Lung (tissue), 12 donors: ENCODE data around the gene TMEM8B. TPM values are rescaled to one million over a fixed set of nuclear protein-coding genes. Genes with fewer than 3 reads are reported as not detected.

Experiments
- ATAC-seq: fragments of 200-7000 bp; cut with Tn5 transposase; one replicate; pipeline ENCODE4 v1.9.1; 2020; ENCODE audit warnings: moderate number of reproducible peaks; ENCODE audit not compliant: insufficient read depth, low FRiP score
- DNase-seq, 3 donors: peaks; one replicate each; pipeline ENCODE4 v3.0.0-alpha.2; 2013 to 2017
- H3K27ac ChIP-seq, 2 donors: one replicate each; pipeline ENCODE4 v1.5.1; 2013; ENCODE audit warnings: mild to moderate bottlenecking in 2 of 2, moderate library complexity in 2 of 2, control low read depth in 1 of 2, inconsistent platforms in 1 of 2, low read depth in 1 of 2, low read length in 1 of 2
- H3K27me3 ChIP-seq, 3 donors: one replicate each; pipeline ENCODE4 v1.5.1; 2013; ENCODE audit warnings: low read length in 2 of 3; ENCODE audit not compliant: control insufficient read depth in 3 of 3, insufficient read depth in 3 of 3
- H3K36me3 ChIP-seq, 4 donors: one replicate each; pipeline ENCODE4 v1.5.1; 2013; ENCODE audit warnings: low read length in 4 of 4, mild to moderate bottlenecking in 1 of 4, moderate library complexity in 1 of 4; ENCODE audit not compliant: control insufficient read depth in 4 of 4, insufficient read depth in 4 of 4
- H3K4me1 ChIP-seq, 5 donors: one replicate each; pipeline ENCODE4 v1.5.1; 2013; ENCODE audit warnings: low read length in 5 of 5, mild to moderate bottlenecking in 2 of 5, moderate library complexity in 1 of 5; ENCODE audit not compliant: control insufficient read depth in 5 of 5, insufficient read depth in 5 of 5
- H3K4me3 ChIP-seq: one replicate; pipeline ENCODE4 v1.5.1; 2013; ENCODE audit warnings: mild to moderate bottlenecking, control low read depth, moderate library complexity
- H3K9ac ChIP-seq, 2 donors: one replicate each; pipeline ENCODE4 v1.5.1; 2013; ENCODE audit warnings: low read length in 2 of 2, control low read depth in 1 of 2; ENCODE audit not compliant: insufficient read depth in 1 of 2
- H3K9me3 ChIP-seq, 4 donors: one replicate each; pipeline ENCODE4 v1.5.1; 2013; ENCODE audit warnings: low read length in 3 of 4, mild to moderate bottlenecking in 1 of 4, moderate library complexity in 1 of 4; ENCODE audit not compliant: control insufficient read depth in 4 of 4, insufficient read depth in 3 of 4
- WGBS, 2 donors: extraction: QIAGEN DNeasy Blood & Tissue Kit; methylation state at CpG; one replicate each; pipeline ENCODE4 v1.1.7; 2013; 5-methylcytosine and 5-hydroxymethylcytosine counted together
- polyA plus RNA-seq, 2 donors: library from polyadenylated mRNA; stranded (reverse); fragments of 200-250 nt; gene quantifications; one replicate each; pipeline ENCODE4 v1.2.1, GENCODE V29; 2013
- total RNA-seq, 2 donors: library from RNA; depleted of rRNA in 1 of 2; stranded (reverse); fragments of >200 nt in 1 of 2; gene quantifications; one replicate each; pipeline ENCODE4 v1.2.1, GENCODE V29; 2014 to 2021
- TF ChIP-seq, protein P1 (sequence below): IDR thresholded peaks from 2 replicates; pipeline ENCODE4 v1.5.1; 2012; ENCODE audit warnings: mild to moderate bottlenecking; ENCODE audit errors: control extremely low read depth, extremely low read depth
- donor health status: control.
- donor health status: control.
- donor health status: Bipolar disorder and iron deficiency.
- donor health status: healthy.
- donor health status: DM: yes; HTN: yes; CAD: no.

Gene TMEM8B
- total and polyA plus RNA-seq, 4 donors: 6.3 to 13.1 (median 9.1) TPM

DNA sequence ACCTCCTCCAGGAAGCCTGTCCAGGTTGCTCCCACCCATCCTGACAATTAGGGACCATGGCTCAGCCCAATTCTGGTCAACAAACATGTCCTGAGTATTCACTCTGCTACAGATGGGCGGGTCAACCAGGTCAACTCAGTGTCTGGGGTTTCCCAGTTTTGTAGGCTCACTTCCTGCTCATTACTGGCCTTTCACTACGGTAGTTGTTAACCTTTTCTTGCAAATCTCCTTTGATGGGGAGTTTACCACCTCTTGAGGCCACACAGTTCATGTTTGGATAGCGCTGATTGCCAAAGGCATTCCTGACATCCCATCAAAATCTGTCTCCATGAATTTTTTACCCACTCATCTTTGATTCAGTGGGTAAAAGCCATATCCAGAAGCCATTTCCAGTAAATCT lies 13.8 kb downstream of the TMEM8B start:
- no peak overlapping the region for H3K4me3 ChIP-seq
- no peaks in the 10 kb centered on the region for H3K9me3 ChIP-seq
- H3K9ac ChIP-seq: no peak overlapping the region
- H3K27me3 ChIP-seq: no peaks in the 10 kb centered on the region
- no peak for DNase-seq
- H3K4me1 ChIP-seq: peaks cover 6 to 21% (median 16%) of the 10 kb centered on the region in 5 donors
- no peak overlapping the region for H3K27ac ChIP-seq
- TF ChIP-seq, protein P1, sequence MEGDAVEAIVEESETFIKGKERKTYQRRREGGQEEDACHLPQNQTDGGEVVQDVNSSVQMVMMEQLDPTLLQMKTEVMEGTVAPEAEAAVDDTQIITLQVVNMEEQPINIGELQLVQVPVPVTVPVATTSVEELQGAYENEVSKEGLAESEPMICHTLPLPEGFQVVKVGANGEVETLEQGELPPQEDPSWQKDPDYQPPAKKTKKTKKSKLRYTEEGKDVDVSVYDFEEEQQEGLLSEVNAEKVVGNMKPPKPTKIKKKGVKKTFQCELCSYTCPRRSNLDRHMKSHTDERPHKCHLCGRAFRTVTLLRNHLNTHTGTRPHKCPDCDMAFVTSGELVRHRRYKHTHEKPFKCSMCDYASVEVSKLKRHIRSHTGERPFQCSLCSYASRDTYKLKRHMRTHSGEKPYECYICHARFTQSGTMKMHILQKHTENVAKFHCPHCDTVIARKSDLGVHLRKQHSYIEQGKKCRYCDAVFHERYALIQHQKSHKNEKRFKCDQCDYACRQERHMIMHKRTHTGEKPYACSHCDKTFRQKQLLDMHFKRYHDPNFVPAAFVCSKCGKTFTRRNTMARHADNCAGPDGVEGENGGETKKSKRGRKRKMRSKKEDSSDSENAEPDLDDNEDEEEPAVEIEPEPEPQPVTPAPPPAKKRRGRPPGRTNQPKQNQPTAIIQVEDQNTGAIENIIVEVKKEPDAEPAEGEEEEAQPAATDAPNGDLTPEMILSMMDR: no peak
- 66 to 73% methylated on average over 3 of the region's 3 CpGs for WGBS, 2 donors
- peaks cover 0 to 14% (median 7%) of the 10 kb centered on the region in 4 donors for H3K36me3 ChIP-seq
- ATAC-seq: no peak

DNA sequence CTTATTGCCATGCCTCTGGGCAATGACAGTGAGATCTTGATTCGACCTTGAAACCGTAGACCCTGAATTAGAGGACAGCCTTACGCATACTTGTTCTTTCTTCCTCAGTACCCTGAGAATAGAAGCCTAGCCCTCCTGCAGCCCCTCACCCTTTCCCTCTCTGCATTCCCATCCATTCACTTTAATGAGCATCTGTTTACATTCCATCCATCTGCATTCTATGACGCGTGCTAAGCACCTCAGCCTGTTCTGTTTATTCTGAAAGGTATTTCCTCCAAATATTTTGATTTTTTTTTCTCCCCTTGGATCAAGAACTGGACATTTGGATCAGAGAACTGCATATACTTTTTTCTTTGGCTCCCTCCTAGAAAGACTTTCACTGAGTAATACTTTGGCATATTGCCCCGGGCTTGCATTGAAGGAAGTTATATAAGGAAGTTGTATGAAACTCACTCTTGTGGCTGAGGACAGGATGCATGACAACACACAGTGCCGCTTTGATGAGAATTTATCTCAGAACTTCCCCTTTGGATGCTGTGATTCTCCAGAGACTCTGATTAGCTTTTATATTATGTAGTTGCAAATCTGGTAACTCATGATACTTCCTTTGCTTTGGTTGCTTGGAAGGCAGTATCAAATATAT lies 15.7 kb downstream of the TMEM8B start:
- Histone ChIP-seq H3K27ac (peak overlapping the region in 1 of 2 donors; percentile 88), H3K27me3 (no peaks in the 10 kb centered on the region)
- peak; percentile 56 to 94 (median 93) for DNase-seq

DNA sequence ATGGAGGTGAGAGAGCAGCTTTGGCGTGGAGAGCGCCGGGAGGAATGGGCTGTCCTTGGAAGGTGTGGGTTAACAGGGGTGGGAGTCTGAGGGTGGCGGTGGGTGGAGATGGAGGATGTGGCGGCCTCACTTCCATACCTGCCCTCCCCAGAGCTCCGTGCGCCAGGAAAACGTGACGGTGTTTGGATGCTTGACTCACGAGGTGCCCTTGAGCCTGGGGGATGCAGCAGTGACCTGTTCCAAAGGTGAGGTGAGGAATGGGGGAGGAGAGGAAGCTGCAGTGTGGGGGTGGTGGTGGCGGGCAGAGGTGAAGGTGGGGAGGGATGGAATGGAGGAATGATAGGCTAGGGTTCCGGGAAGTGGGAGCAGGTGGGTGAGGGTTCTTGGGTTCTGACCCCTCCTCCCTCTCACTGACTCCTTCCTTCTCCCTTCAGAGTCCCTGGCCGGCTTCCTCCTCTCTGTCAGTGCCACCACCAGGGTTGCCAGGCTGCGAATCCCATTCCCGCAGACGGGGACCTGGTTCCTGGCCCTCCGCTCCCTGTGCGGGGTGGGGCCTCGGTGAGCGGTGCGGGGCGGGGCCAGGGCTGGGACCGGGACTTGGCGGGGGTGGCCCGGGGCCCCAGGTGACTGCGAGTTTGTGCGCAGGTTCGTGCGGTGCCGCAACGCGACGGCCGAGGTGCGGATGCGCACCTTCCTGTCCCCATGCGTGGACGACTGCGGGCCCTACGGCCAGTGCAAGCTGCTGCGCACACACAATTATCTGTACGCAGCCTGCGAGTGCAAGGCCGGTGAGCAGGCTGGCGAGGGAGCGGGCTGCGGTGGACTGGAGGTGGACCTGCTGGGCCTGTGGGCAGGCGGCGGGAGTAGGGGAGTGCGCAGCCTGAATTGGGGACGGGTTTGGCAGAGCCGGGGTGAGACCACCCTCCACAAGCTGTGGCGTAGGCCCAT lies 17.1 kb downstream of the TMEM8B start:
- Histone ChIP-seq H3K4me1 (peaks cover 6 to 21% (median 16%) of the 10 kb centered on the region in 5 donors), H3K9ac (peak overlapping the region; percentile 16 to 59), H3K36me3 (peaks cover 0 to 22% (median 7%) of the 10 kb centered on the region in 4 donors), H3K9me3 (no peaks in the 10 kb centered on the region), H3K4me3 (no peak overlapping the region), H3K27me3 (no peaks in the 10 kb centered on the region), H3K27ac (peak overlapping the region in 1 of 2 donors; percentile 80)
- TF ChIP-seq, protein P1: no peak
- DNase-seq (peak in 1 of 3 donors; percentile 26), ATAC-seq (no peak)
- 38 to 60% methylated on average over 52 to 53 of the region's 53 CpGs for WGBS, 2 donors

More for the DNA sequence above, 15.7 kb downstream of the TMEM8B start:
- peak; percentile 43 for ATAC-seq
- WGBS, 2 donors: 24% methylated on average over 7 of the region's 7 CpGs
- H3K9ac ChIP-seq: peak overlapping the region; percentile 19 to 59
- no peaks in the 10 kb centered on the region for H3K9me3 ChIP-seq
- no peak overlapping the region for H3K4me3 ChIP-seq
- H3K36me3 ChIP-seq: peaks cover 0 to 22% (median 7%) of the 10 kb centered on the region in 4 donors
- TF ChIP-seq, protein P1: no peak
- peaks cover 6 to 21% (median 16%) of the 10 kb centered on the region in 5 donors for H3K4me1 ChIP-seq
